Measurements from ENCODE around the gene EMILIN3.

Gene EMILIN3

DNA sequence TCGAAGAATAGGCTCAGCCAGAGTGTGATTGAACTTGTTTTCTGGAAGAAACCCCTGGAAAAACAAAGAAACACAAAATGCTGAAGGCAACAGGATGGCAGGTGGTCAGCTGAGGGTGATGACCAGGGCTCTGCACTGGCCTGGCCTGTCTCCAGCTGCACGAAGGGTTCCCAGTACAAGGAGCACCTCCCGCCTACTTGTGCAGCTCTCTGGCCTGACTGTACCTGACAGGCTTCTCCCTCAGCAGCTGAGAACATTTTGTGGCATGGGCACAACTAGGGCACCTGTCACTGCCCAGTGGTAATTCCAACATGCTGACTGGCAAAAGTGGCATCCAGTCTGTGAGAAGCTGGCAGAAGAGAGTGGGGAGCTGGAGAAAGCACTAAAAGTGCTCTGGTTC lies 38.8 kb upstream of the EMILIN3 start:
- TF ChIP-seq, protein P1, sequence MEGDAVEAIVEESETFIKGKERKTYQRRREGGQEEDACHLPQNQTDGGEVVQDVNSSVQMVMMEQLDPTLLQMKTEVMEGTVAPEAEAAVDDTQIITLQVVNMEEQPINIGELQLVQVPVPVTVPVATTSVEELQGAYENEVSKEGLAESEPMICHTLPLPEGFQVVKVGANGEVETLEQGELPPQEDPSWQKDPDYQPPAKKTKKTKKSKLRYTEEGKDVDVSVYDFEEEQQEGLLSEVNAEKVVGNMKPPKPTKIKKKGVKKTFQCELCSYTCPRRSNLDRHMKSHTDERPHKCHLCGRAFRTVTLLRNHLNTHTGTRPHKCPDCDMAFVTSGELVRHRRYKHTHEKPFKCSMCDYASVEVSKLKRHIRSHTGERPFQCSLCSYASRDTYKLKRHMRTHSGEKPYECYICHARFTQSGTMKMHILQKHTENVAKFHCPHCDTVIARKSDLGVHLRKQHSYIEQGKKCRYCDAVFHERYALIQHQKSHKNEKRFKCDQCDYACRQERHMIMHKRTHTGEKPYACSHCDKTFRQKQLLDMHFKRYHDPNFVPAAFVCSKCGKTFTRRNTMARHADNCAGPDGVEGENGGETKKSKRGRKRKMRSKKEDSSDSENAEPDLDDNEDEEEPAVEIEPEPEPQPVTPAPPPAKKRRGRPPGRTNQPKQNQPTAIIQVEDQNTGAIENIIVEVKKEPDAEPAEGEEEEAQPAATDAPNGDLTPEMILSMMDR (IDR thresholded peaks at IDR 0.05; ENCODE audit: low read depth, low read length): no peak
- no peak for TF ChIP-seq MYC (IDR thresholded peaks at IDR 0.05; ENCODE audit: low read depth, low read length)
- TF ChIP-seq, protein P2, sequence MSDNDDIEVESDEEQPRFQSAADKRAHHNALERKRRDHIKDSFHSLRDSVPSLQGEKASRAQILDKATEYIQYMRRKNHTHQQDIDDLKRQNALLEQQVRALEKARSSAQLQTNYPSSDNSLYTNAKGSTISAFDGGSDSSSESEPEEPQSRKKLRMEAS (IDR thresholded peaks at IDR 0.05; ENCODE audit: low read depth, low read length): no peak
- no peak for TF ChIP-seq POLR2A (IDR thresholded peaks at IDR 0.05; ENCODE audit: extremely low read depth, insufficient read length)

DNA sequence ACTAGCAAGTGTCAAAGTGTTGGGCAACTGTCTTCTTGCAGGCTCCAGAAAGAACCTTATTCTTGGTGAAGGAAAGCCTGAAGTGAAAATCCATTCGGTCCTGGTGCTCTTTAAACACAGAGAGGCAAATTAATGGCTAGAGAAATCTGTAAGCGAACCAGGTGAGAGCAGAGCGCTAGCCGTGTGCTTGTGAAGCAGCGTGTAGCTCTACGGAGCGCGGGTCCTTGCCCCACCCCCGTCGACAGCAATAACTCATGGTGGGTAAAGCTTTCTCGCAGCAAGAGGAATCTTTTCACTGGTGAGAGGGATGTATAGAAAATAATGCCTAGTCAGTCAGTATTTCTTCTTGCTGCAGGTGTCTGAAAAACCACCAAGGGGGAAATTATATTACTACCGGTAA lies 37.0 kb upstream of the EMILIN3 start:
- no peak for DNase-seq (ENCODE audit: low read depth)
- no peak overlapping the region for H3K4me3 ChIP-seq (ENCODE audit: low read depth, low read length)
- no peak for TF ChIP-seq POLR2A (IDR thresholded peaks at IDR 0.05; ENCODE audit: extremely low read depth, insufficient read length)
- TF ChIP-seq, protein P2 (IDR thresholded peaks at IDR 0.05; ENCODE audit: low read depth, low read length): no peak
- no peak for TF ChIP-seq MYC (IDR thresholded peaks at IDR 0.05; ENCODE audit: low read depth, low read length)
- TF ChIP-seq, protein P1 (IDR thresholded peaks at IDR 0.05; ENCODE audit: low read depth, low read length): no peak

More for the DNA sequence above, 38.8 kb upstream of the EMILIN3 start:
- no peak overlapping the region for H3K4me3 ChIP-seq (ENCODE audit: low read depth, low read length)
- no peak for DNase-seq (ENCODE audit: low read depth)

DNA sequence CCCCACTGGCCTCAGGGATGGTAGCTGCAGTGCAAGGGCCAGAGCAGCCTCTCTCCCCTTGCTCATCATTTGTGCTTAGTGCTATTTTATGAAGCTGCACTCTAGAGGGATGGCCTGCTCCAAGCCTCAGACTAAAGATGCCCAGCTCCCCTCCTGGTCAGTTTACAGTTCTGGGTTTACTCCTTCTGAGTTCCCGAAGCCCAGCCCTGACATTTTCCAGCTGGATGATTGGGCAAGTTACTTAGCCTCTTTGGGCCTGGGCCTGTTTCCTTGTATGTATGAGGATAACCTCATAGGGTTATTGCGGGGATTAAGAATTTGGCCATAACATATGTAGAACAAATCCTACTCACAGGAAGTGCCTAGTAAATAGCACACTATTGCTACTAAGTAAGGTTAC lies 31.8 kb upstream of the EMILIN3 start:
- TF ChIP-seq POLR2A (IDR thresholded peaks at IDR 0.05; ENCODE audit: extremely low read depth, insufficient read length): no peak
- H3K4me3 ChIP-seq (ENCODE audit: low read depth, low read length): no peak overlapping the region
- DNase-seq (ENCODE audit: low read depth): no peak

DNA sequence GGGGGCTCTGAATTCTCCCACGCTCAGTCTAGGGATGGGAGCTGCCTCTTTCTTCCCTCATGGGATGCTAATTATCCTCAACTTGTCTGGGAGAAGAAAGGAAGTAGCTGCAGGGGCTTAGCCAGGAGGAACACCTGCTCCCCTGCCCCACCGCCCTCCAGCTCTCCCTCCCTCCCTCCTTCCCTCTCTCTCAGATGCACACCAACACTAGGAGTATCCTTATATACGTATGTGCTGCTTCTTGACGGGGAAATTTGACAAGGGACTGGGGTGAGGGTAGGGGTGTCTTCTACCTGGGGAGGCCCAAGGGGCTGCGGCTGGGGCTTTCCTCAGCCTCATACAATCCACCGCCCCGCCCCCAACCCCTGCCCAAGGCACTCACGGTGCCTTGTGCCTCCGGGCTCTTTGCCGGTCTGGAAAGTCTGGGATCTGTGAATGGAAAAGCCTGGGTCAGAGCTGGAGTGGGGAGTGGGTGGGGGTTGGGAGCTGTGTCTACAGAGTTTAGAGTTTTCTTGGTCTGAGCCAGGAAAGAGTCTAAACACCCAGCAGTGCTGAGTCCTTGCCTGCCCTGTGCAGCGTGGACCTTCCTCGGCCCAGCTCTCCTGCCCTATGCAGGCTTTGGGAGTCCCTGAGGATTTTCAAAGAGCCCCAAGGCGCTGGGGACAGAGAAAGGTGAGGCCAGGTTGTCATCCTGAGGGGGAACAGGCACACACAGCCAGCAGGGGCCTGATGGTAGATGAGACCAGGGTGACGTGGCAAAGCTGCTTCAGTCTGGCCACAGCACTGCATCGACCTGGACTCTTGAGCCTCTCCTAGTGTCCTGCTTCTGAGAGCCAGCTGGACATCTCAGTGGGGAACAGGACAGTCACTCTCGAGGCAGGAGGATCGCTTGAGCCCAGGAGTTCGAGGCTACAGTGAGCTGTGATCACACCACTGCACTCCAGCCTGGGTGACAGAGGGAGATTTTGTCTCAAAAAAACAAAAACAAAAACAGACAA lies 29.3 kb upstream of the EMILIN3 start:
- H3K4me3 ChIP-seq (ENCODE audit: low read depth, low read length): no peak overlapping the region
- DNase-seq (ENCODE audit: low read depth): no peak
- no peak for TF ChIP-seq MYC (IDR thresholded peaks at IDR 0.05; ENCODE audit: low read depth, low read length)
- TF ChIP-seq, protein P2 (IDR thresholded peaks at IDR 0.05; ENCODE audit: low read depth, low read length): no peak
- no peak for TF ChIP-seq POLR2A (IDR thresholded peaks at IDR 0.05; ENCODE audit: extremely low read depth, insufficient read length)
- TF ChIP-seq, protein P1 (IDR thresholded peaks at IDR 0.05; ENCODE audit: low read depth, low read length): no peak

DNA sequence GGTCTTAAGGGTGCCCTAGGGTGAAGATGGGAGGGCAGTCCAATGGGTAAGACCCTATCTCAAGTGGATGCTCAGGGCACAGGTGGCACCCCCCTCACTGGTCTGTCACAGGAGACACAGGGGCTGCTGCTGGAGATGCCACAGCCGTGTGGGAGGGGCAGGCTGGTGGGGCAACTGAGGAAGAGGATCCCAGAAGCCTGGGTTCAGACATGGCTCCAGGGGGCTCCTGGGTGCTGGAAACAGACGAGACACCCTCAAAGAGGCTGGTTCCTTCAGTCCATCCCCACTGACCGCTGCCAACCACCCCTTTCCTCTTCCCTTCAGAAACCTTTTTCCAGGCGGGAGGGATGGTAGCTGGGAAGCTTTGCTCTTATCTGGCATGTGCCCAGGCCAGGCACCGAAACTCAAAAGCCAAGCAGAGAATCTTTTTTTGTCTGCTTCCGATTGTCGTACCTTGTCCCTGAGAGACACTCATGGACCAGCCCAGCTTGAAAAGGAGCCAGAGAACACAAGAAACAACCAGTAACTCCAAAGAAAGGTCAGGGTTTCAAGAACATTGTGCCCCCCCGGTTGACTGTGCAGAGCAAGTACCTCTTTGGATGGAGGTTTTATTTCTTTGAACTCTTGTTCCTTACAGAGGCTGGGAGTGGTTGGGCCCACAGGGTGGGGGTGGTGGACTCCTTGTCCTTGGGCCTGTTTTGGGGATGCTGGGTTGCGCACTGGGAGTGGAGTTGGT lies 28.5 kb upstream of the EMILIN3 start:
- no peak overlapping the region for H3K4me3 ChIP-seq (ENCODE audit: low read depth, low read length)
- no peak for DNase-seq (ENCODE audit: low read depth)
- TF ChIP-seq, protein P2 (IDR thresholded peaks at IDR 0.05; ENCODE audit: low read depth, low read length): no peak

DNA sequence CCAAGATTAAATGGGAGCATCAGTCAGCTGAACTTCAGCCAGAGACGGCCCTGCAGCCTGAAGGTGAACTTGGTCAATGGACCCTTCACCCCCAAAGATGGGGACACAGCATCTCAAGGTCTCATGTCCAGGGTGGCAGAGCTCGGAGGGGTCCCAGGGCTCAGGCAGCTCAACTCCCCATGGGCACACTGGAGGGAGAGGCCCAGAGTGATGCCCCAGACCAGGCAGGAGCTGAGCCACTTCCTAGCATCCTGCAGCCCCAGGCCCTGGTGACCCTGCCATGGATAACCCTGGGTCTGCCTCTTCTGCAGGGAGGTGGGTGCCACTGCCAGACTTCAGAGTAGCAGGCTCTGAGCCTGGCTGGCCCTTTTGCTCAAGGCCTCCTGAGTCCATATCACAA lies 27.5 kb upstream of the EMILIN3 start:
- TF ChIP-seq POLR2A (IDR thresholded peaks at IDR 0.05; ENCODE audit: extremely low read depth, insufficient read length): no peak
- DNase-seq (ENCODE audit: low read depth): no peak
- no peak overlapping the region for H3K4me3 ChIP-seq (ENCODE audit: low read depth, low read length)

DNA sequence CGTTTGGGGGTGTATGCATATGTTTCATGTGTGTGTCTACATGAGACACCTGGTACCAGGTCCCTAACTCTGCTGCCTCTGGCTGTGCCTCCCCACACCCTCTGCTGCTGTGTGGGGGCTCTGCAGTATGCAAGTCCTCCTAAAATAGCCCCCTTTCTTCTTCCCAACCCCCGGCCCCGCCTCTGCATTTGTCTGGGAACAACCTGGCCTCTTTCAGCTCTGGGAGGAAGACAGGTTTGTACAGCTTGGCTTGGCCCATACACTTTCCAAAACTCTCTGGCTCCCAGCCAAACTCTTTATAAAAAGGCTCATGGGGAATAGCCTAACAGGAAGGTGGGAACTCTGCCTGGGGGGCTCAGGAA lies 27.1 kb upstream of the EMILIN3 start:
- no peak for DNase-seq (ENCODE audit: low read depth)
- TF ChIP-seq, protein P1 (IDR thresholded peaks at IDR 0.05; ENCODE audit: low read depth, low read length): no peak
- no peak for TF ChIP-seq MYC (IDR thresholded peaks at IDR 0.05; ENCODE audit: low read depth, low read length)
- TF ChIP-seq, protein P2 (IDR thresholded peaks at IDR 0.05; ENCODE audit: low read depth, low read length): no peak
- no peak for TF ChIP-seq POLR2A (IDR thresholded peaks at IDR 0.05; ENCODE audit: extremely low read depth, insufficient read length)
- no peak overlapping the region for H3K4me3 ChIP-seq (ENCODE audit: low read depth, low read length)
